Dendritic cell treated with granulocyte-macrophage colony-stimulating factor and Interleukin-4, amounts not matched to agents 40 ng/mL and 50 ng/mL, for 4 days (primary cell): ENCODE results near the gene C20orf144.
"Not testable (repeated sequence)": the region's sequence is repeated elsewhere in the genome, so short reads cannot be mapped to it uniquely, and the experiment has no call there.

Experiments
- H3K27ac Mint-ChIP-seq: one replicate; pipeline ENCODE4 v1.8.0; 2022; ENCODE audit warnings: mild to moderate bottlenecking, mixed read lengths
- H3K27me3 Mint-ChIP-seq: one replicate; pipeline ENCODE4 v1.8.0; 2022; ENCODE audit warnings: mild to moderate bottlenecking, mixed read lengths
- H3K36me3 Mint-ChIP-seq: one replicate; pipeline ENCODE4 v1.8.0; 2022; ENCODE audit warnings: low read depth, mixed read lengths
- H3K4me1 Mint-ChIP-seq: one replicate; pipeline ENCODE4 v1.8.0; 2022; ENCODE audit warnings: low read depth, mixed read lengths
- H3K4me3 Mint-ChIP-seq: one replicate; pipeline ENCODE4 v1.8.0; 2022; ENCODE audit warnings: mild to moderate bottlenecking, moderate library complexity, mixed read lengths
- H3K9me3 Mint-ChIP-seq: one replicate; pipeline ENCODE4 v1.8.0; 2022; ENCODE audit warnings: mixed read lengths
- intact Hi-C: fragments of 100-400 bp; cut with micrococcal nuclease; formaldehyde crosslinking; loops from one replicate; pipeline ENCODE4 v1.15.0; 2022

Gene C20orf144

GRCh38 chr20:33645072-33645358 lies 17.1 kb upstream of the C20orf144 start:
- Mint-ChIP-seq H3K4me1 (no peaks in the 10 kb centered on the region), H3K4me3 (no peak overlapping the region), H3K27ac (no peak overlapping the region), H3K36me3 (peaks cover 79% of the 10 kb centered on the region), H3K9me3 (no peaks in the 10 kb centered on the region), H3K27me3 (no peaks in the 10 kb centered on the region)
- intact Hi-C loops: no loop called here

- no peak overlapping the region for H3K27ac Mint-ChIP-seq
- intact Hi-C loops: no loop called here
- no peaks in the 10 kb centered on the region for H3K9me3 Mint-ChIP-seq
- no peak overlapping the region for H3K4me3 Mint-ChIP-seq
- peaks cover 75% of the 10 kb centered on the region for H3K36me3 Mint-ChIP-seq
- no peaks in the 10 kb centered on the region for H3K27me3 Mint-ChIP-seq
- no peaks in the 10 kb centered on the region for H3K4me1 Mint-ChIP-seq
Measured at GRCh38 chr20:33645396-33645795, 16.7 kb upstream of the C20orf144 start.

DNA sequence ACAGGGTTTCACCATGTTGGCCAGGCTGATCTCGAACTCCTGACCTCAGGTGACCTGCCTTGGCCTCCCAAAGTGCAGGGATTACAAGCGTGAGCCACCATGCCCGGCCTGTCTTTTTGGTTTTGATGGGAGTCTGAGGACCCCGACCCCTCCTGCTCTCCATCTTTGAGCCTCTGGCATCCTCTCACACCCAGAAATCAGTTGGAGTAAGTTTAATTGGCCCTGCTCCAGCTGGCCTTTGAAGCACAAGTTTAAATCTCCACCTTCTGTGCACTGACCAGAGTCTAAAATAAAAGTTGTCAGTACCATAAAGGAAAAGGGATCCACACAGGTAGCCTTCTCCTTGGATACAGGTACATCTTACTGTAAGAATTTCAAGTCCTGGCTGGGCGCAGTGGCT lies 15.9 kb upstream of the C20orf144 start:
- Mint-ChIP-seq H3K36me3 (peaks cover 67% of the 10 kb centered on the region), H3K27ac (no peak overlapping the region), H3K4me3 (no peak overlapping the region), H3K9me3 (no peaks in the 10 kb centered on the region), H3K4me1 (no peaks in the 10 kb centered on the region), H3K27me3 (no peaks in the 10 kb centered on the region)
- intact Hi-C loops: no loop called here

GRCh38 chr20:33646959-33647602 lies 15.0 kb upstream of the C20orf144 start:
- H3K36me3 Mint-ChIP-seq: peaks cover 58% of the 10 kb centered on the region
- H3K4me3 Mint-ChIP-seq, intact Hi-C loops, H3K9me3 Mint-ChIP-seq, H3K4me1 Mint-ChIP-seq, H3K27me3 Mint-ChIP-seq, H3K27ac Mint-ChIP-seq: not testable (repeated sequence)

DNA sequence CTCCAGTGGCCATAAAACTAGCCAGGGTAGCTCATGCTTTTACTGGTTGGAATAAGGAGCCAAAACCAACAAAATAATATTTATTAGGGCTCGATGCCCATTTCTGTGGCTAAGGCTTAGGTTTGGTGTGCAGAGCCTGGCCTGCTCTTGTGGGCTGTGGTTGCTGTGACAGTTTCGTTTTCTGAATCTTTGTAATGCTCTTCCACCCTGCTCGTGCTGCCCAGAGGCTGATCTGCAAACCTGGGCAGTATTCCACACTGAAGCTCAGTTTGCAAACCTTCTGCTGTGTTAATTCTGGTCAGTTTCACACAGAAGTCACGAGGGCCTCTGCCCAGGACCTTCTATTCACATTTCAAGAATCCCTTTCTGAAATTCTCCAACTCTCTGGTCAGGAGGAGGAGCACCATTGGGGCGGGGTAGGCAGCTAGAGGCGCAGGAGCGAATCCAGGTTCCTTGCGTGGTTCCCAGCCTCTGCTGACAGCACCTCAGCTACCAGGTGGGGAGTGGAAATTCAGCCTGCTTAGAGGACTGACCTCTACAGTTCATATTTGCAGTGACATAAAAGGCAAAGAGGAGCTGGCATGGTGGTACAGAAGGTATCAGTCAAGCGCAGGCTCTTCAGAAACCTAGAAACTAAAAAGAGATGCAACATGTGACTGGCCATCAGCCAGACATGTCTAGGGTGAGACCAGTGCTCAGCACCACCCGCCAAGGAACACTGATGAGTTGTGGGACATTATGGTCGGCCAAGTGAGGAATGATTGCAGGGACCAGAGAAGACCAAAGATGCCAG lies 14.3 kb upstream of the C20orf144 start:
- Mint-ChIP-seq H3K27ac (no peak overlapping the region), H3K4me1 (no peaks in the 10 kb centered on the region)

DNA sequence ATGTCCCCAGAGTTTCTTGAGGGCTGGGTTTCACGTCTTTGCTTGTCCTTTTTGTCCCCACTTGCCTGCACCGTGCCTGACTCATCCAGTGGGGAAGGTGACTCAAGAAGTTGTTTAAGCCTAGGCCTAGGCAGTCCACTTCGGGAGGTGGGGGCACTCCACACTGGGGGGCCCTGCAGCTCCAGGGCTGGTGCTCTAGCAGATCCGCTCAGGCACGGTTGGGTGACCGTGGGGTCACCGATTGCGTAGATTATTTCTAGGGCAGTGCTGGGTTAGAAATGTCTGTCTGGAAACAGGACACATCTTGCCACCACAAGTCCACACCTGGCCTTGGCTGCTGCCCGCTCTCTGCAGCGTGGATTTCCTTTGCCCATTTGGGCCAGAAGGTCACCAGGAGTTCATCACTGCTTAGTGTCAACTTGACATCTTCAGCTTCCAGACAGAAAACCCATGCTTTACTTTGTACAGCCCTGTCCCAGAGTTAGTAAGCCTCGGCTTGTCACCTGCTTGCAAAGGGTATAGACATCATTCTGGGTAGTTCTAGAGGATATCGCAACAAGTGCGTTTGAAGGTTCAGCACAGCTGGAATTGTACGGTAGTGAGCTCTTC lies 13.6 kb upstream of the C20orf144 start:
- intact Hi-C loops: no loop called here
- no peaks in the 10 kb centered on the region for H3K9me3 Mint-ChIP-seq
- peaks cover 45% of the 10 kb centered on the region for H3K36me3 Mint-ChIP-seq
- H3K27me3 Mint-ChIP-seq: no peaks in the 10 kb centered on the region
- no peak overlapping the region for H3K27ac Mint-ChIP-seq
- peaks cover 6% of the 10 kb centered on the region for H3K4me1 Mint-ChIP-seq
- H3K4me3 Mint-ChIP-seq: no peak overlapping the region

More for the DNA sequence above, 14.3 kb upstream of the C20orf144 start:
- intact Hi-C loops: no loop called here
- no peaks in the 10 kb centered on the region for H3K9me3 Mint-ChIP-seq
- peaks cover 51% of the 10 kb centered on the region for H3K36me3 Mint-ChIP-seq
- no peaks in the 10 kb centered on the region for H3K27me3 Mint-ChIP-seq
- no peak overlapping the region for H3K4me3 Mint-ChIP-seq

DNA sequence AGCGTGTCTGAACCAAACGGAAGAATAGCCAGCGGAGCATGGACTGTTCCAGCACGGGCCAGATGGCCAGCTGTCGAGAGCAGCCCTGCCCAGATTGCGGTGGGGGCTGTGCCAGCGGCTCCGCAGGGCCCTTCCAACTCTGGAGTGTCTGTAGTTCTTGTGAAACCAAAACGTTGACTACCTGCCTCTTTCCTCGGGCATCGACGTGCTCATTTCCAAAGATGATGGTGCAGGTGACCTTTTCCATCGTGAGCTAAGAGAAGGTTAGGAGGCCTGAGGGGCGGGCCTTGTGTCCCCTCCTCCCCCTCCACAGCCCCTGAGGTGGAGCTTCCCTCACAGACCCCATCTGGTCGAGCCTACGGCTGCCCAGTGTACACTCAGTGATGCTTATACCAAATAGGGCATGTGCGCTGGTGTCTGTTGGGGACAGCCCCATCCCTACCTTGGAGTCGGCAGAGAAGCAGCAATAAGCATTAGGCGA lies 12.9 kb upstream of the C20orf144 start:
- peaks cover 8% of the 10 kb centered on the region for H3K4me1 Mint-ChIP-seq

GRCh38 chr20:33650111-33650752 lies 11.9 kb upstream of the C20orf144 start:
- Mint-ChIP-seq H3K9me3 (no peaks in the 10 kb centered on the region), H3K27ac (no peak overlapping the region)
- intact Hi-C loops: no loop called here

More for the DNA sequence above, 12.9 kb upstream of the C20orf144 start:
- no peaks in the 10 kb centered on the region for H3K27me3 Mint-ChIP-seq
- no peak overlapping the region for H3K27ac Mint-ChIP-seq
- H3K9me3 Mint-ChIP-seq: no peaks in the 10 kb centered on the region
- intact Hi-C loops: no loop called here
- peaks cover 39% of the 10 kb centered on the region for H3K36me3 Mint-ChIP-seq
- no peak overlapping the region for H3K4me3 Mint-ChIP-seq

DNA sequence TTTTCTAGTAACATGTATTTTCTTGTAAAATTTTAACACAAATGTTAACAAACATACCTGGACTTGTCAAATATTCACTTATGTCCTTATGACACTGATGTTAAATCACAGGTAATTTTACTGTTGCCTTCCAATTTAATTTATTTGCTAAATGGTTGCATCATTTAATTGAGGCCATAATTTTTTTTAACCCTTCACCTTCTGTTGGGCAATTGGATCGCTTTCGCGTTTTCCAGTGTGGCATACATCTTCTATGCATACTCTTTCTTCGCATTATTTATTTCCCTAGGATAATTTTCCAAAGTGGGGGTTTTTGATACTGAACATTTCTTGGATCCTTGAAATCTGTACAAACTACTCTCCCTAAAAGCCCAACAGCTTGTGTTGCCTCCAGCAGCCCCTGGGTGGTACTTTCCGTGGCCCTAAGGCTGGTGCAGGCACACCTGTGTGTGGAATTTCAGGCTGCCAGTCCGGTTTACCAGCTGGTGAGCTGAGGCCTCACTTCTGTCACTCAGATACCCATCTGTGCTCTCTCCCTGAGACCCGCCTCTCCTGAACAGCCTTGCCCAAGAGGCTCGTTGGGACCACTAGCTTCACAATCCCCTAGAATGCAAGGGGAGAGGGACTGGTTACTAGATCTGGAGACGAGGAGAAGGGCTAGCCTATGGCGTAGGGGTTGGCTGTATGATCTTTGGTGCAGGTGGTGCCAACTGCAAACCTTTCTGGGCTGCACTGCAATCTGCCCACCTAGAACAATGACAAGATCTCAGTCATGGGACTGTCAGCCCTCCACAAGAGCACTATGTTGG lies 11.2 kb upstream of the C20orf144 start:
- Mint-ChIP-seq H3K4me1 (peaks cover 8% of the 10 kb centered on the region), H3K27ac (no peak overlapping the region), H3K4me3 (no peak overlapping the region), H3K27me3 (peaks cover 2% of the 10 kb centered on the region), H3K9me3 (no peaks in the 10 kb centered on the region), H3K36me3 (peaks cover 22% of the 10 kb centered on the region)
- intact Hi-C loops: no loop called here

More at GRCh38 chr20:33650111-33650752, 11.9 kb upstream of the C20orf144 start:
- H3K36me3 Mint-ChIP-seq: peaks cover 29% of the 10 kb centered on the region
- H3K27me3 Mint-ChIP-seq: peaks cover 2% of the 10 kb centered on the region
- no peak overlapping the region for H3K4me3 Mint-ChIP-seq
- peaks cover 8% of the 10 kb centered on the region for H3K4me1 Mint-ChIP-seq

GRCh38 chr20:33651562-33652048 lies 10.5 kb upstream of the C20orf144 start:
- H3K4me3 Mint-ChIP-seq: no peak overlapping the region
- H3K27me3 Mint-ChIP-seq: peaks cover 2% of the 10 kb centered on the region
- no peaks in the 10 kb centered on the region for H3K9me3 Mint-ChIP-seq
- H3K27ac Mint-ChIP-seq: no peak overlapping the region
- peaks cover 16% of the 10 kb centered on the region for H3K36me3 Mint-ChIP-seq
- peaks cover 8% of the 10 kb centered on the region for H3K4me1 Mint-ChIP-seq
- intact Hi-C loops: no loop called here

DNA sequence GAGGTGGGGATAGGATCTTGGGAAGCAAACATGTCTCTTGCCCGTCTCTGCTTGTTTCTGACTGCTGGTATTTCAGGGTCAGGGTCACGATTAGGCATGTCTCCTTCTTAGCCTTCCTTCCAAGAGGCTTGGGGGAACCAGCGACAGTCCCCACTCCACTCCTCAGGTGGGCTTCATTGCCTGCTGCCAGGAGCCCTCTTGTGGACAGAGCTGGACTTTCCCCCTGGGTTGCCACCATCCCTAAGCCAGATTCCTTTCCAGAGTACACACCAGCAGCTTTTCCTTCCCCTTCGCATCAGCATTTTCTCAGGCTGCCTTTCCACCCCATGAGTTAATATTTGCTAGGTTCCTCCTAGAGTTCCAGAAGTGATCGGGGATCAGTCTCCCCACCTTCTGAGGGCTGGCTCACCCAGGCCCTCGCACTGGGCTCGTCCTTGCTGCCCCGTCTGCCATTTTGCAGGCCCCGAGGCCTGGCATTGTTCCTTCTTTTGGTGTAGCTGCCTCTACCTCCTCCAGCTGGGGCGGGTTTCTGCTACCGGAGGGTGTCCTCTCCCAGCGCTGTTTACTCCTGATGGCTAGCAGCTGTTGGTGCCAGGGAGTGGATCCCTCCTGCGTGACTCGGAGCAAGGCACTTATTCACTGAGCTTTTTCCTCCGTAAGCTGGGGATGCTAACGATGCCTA lies 8.8 kb upstream of the C20orf144 start:
- Mint-ChIP-seq H3K4me3 (no peak overlapping the region), H3K27me3 (peaks cover 2% of the 10 kb centered on the region), H3K36me3 (peaks cover 16% of the 10 kb centered on the region), H3K9me3 (no peaks in the 10 kb centered on the region), H3K27ac (no peak overlapping the region), H3K4me1 (peaks cover 8% of the 10 kb centered on the region)
- intact Hi-C loops: no loop called here

GRCh38 chr20:33653900-33654596 lies 8.1 kb upstream of the C20orf144 start:
- Mint-ChIP-seq H3K4me3 (no peak overlapping the region), H3K9me3 (no peaks in the 10 kb centered on the region), H3K36me3 (peaks cover 22% of the 10 kb centered on the region), H3K27me3 (peaks cover 2% of the 10 kb centered on the region), H3K4me1 (peaks cover 8% of the 10 kb centered on the region), H3K27ac (no peak overlapping the region)
- intact Hi-C loops: no loop called here
